Astrocyte of the spinal cord (primary cell): ENCODE measurements around the gene NPR2.
A peak's percentile ranks its signal among the peaks of the same experiment; 100 is the strongest.

Experiments used
- DNase-seq: peaks from one replicate; pipeline ENCODE4 v3.0.0; 2011; ENCODE audit warnings: low read depth, low spot score
- H3K4me3 ChIP-seq: 2 replicates; pipeline ENCODE4 v1.5.1; 2011; ENCODE audit warnings: low read depth, mild to moderate bottlenecking, low read length, moderate library complexity
- in situ Hi-C: cut with HindIII; loops from 2 replicates; pipeline ENCODE4 v1.10.0; 2017; ENCODE audit warnings: low sequenced_read_pairs
- TF ChIP-seq, protein P1 (sequence below): IDR thresholded peaks from 2 replicates; pipeline ENCODE4 v1.5.1; 2012; ENCODE audit warnings: low read depth, mild to moderate bottlenecking, low read length, inconsistent platforms

Gene NPR2

DNA sequence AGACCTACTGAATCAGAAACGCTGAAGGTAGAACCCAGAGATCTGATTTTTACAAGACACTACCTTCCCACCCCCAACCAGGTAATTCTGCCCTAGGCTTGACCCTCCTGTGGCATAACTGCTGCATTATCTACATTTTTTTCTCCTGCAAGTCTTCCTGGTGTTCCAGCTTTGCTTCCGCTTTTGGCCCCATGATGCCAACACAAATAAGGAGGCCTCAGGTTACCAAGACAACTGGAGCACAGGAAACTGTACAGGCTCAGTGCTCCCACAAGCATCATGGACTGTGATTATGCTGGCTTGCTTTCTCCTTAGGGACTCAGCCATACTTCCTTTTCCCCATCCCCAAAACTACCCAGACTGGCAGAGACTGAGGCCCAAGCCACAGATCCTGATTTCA is 30.7 kb upstream of the NPR2 start:
- TF ChIP-seq, protein P1, sequence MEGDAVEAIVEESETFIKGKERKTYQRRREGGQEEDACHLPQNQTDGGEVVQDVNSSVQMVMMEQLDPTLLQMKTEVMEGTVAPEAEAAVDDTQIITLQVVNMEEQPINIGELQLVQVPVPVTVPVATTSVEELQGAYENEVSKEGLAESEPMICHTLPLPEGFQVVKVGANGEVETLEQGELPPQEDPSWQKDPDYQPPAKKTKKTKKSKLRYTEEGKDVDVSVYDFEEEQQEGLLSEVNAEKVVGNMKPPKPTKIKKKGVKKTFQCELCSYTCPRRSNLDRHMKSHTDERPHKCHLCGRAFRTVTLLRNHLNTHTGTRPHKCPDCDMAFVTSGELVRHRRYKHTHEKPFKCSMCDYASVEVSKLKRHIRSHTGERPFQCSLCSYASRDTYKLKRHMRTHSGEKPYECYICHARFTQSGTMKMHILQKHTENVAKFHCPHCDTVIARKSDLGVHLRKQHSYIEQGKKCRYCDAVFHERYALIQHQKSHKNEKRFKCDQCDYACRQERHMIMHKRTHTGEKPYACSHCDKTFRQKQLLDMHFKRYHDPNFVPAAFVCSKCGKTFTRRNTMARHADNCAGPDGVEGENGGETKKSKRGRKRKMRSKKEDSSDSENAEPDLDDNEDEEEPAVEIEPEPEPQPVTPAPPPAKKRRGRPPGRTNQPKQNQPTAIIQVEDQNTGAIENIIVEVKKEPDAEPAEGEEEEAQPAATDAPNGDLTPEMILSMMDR = no peak
- peak; percentile 85 for DNase-seq
- no peak overlapping the region for H3K4me3 ChIP-seq
- in situ Hi-C loops = no loop called here

DNA sequence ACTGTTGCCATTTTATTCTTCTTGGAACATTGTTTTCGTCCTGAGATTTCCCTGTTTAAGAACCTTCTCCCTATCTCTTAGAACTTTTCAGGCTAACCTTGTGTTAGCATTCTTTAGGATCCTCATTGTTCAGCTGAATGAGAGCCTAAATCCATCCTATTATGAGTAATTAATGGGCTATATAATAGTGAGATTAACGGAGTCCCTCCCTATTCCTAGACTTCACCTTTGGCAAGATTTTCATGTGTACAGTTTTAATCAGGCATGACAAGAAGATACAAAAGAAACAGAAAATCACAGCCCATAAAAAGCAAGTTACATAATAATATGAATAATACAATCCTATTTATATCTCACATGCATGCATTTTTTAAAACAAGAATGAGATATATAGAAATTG is 28.2 kb upstream of the NPR2 start:
- no peak overlapping the region for H3K4me3 ChIP-seq
- TF ChIP-seq, protein P1 = no peak
- no peak for DNase-seq
- in situ Hi-C loops = no loop called here

DNA sequence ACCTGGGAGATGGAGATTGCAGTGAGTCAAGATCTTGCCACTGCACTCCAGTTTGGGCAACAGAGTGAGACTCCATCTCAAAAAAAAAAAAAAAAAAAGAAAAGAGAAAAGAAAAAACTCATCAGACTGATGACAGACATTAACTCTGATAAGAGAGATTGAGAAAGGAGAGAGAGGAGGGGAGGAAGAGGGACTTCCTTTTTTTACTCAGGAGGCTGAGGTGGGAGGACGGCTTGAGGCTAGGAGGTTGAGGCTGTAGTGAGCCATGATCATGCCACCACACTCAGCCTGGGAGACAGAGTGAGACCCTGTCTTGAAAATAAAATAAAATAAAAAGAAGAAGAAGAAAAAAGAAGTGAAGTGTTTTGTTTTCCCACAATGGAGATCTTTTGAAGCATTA is 27.6 kb upstream of the NPR2 start:
- TF ChIP-seq, protein P1 = no peak
- H3K4me3 ChIP-seq = no peak overlapping the region
- in situ Hi-C loops = no loop called here
- DNase-seq = no peak

DNA sequence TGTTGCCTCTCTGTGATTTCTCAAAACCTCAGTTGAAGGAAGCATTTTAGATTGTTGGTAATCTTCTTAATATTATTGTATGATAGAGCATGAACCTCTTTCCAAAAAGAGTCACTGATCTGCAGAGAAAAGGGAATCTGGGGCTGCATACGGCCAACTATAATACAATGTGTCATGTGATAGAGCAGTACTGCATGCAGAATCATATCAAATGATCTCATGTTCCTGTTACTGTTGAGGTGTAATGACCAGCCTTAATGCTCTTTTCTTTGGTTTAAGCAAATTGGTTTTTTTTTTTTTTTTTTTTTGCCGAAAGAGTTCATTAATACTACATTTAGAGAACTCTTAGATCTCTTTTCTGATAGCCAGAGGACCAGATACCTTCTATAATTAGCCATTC is 24.4 kb upstream of the NPR2 start:
- TF ChIP-seq, protein P1 = no peak
- in situ Hi-C loops = no loop called here
- DNase-seq = no peak

DNA sequence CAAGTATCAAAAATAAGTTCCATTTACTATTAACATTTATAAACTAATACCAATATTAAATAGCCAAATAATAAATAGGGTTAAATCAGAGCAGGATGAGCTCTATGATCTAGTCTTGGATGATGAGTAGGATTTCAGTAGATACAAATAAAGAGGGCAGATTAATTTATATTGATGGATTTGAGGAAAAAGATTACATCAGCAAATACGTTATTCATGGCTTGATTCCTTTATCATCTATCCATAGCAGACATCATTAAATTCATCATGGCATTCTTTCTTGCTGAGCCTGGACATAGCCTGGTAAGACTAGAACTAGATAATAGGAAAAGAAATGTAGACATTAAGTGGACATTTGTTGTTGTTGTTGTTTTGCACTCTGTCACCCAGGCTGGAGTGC is 23.9 kb upstream of the NPR2 start:
- in situ Hi-C loops = no loop called here
- no peak for DNase-seq
- TF ChIP-seq, protein P1 = no peak
- no peak overlapping the region for H3K4me3 ChIP-seq

More for the DNA sequence above, 24.4 kb upstream of the NPR2 start:
- H3K4me3 ChIP-seq = no peak overlapping the region

DNA sequence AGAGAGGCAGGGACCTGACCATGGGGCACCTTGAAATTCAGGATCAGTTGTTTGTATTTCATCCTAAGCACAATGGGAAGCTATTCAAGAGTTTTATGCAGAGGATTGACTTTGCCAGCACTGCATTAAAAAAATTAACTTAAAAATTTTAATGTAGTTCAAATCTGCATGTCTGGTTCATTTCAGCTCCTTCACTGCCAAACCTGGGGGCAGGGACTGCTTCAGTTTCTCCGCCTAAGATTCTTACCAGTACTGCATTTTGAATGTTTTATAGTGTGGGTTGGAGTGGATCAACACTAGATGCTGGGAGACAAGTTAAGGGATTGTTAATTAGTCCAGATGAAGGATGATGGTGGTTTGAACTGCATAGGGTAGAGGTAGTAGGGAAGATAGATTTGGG is 21.6 kb upstream of the NPR2 start:
- no peak for DNase-seq
- H3K4me3 ChIP-seq = no peak overlapping the region
- in situ Hi-C loops = no loop called here
- TF ChIP-seq, protein P1 = no peak

DNA sequence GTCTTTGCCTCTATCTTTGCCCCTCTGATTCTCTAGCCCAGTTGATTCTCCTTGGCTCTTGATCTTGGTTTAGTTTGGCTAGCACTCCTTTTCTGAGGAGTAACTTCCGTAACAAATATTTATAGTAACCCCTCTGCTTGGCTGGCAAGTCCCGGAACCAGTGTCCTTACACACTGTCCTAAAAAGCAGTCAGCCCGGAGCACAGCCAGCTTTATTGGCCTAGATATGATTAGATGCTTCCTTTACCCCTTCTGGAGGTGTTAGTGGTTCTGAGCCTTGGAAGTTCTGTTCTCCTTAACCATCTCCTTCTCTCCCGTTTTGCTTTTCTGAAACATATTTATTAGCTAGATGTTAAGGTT is 20.3 kb upstream of the NPR2 start:
- in situ Hi-C loops = no loop called here
- no peak overlapping the region for H3K4me3 ChIP-seq
- DNase-seq = no peak
- TF ChIP-seq, protein P1 = no peak
